ENCODE data around the gene DCHS2.

Gene DCHS2

DNA sequence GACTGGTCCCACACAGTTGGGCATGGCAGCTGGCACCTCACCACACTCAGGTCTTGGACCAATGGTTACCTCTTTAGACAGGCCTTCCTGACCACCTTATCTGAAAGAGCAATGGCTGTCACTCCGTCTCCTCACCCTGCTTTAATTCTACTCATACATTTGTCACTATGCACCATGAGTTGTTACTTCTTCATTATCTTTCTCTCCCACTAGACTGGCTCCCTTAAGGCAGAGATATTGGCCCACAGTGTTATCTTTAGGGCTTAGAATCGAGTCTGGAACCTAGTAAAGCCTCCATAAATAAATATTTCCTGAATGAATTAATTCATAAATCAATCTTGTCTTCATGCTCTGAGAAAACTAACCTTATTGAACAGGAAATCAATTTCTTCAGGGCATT, 46.6 kb downstream of the DCHS2 start:
- DNase-seq (ENCODE audit: low spot score) = no peak

DNA sequence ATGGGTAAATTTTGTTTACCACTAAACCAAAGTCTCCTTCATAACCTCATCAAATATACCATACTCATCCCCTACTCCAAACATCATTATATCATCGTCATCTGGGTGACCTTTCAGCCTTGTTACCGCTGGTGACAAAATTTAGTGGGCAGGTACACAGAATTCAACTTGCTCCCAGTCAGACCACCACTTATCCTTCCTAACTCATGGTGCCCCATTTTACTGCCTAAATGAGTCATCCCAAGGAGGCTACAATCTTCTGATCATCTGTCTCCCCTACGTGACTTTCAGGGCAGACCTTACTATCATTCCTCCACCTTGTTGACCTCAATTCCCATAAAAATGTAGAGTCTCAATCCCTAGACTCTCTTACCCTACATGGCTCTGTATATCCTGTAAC, 49.6 kb downstream of the DCHS2 start:
- DNase-seq (ENCODE audit: low spot score) = no peak

DNA sequence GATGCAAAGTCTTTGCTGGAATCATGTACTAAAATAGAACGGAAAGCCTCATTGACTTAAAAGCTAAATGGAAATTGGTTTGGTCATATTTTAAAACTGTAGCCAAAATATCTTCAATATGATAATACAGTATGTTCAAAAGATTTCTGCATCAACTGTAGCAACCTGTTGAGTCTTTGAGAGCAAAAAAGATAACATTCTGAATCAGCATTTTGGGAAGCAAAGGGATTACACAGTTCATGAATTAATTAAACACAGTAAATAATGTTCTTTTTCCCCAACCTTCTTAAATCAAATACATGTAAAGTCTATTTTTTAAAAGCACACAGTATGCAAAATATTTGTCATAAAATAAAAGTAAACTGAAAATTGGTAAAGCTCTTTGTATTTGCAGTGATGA, 50.5 kb downstream of the DCHS2 start:
- no peak for DNase-seq (ENCODE audit: low spot score)

DNA sequence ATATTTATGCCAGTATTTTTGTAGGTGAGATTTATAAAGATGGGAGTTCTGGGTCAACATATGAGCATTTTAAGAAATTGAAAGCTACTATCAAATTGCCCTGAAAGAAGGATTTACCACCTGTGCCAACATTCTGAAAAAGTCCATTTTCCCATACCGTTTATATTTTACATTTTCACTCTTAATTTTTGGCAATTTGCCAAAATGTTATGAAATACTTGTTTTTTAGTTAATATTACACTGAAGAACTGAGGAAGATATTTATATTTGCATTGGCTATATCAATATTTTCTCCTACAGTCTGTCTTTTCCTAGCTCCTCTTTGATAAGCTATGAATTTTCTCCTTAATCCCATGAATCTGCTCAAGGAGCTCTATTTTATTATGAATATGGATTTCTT, 52.4 kb downstream of the DCHS2 start:
- no peak for DNase-seq (ENCODE audit: low spot score)

DNA sequence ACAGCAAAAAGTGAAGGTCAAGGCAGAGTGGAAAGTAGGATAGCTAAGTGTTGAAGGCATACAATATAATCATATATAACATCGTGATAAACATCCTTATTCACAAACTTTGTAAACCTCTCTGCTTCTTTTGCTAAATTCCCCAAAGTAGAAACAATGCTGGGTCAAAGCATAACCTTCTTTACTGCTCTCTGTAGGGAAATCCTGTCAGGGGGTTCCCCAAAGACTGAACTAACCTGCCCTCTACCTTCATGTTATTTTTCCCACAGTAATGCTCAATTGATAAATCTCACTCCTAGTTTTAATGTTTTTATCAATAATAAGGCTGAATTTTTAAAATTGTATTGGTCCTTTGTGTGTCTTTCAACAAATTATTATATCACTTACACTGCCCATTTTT, 55.7 kb downstream of the DCHS2 start:
- no peak for DNase-seq (ENCODE audit: low spot score)

DNA sequence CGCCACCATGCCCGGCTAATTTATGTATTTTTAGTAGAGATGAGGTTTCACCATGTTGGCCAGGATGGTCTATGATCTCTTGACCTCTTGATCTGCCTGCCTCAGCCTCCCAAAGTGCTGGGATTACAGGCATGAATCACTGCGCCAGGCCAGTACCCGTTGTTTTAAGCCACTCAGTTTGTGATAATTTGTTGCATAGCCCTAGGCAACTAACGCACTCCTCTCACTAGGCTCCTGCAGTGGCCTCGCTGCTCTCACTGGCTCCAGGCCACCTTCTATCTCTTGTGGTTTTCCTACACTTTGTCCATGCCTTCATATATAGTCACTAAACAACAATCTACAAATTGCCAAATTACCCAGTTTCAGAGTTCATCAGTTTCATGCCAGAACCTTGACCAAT, 58.1 kb downstream of the DCHS2 start:
- DNase-seq (ENCODE audit: low spot score) = no peak

GRCh38 chr4:154429176-154429575, 62.4 kb downstream of the DCHS2 start:
- DNase-seq (ENCODE audit: low spot score) = no peak

GRCh38 chr4:154427149-154427548, 64.5 kb downstream of the DCHS2 start:
- no peak for DNase-seq (ENCODE audit: low spot score)

- no peak for DNase-seq (ENCODE audit: low spot score)
Measured at GRCh38 chr4:154425514-154425913, 66.1 kb downstream of the DCHS2 start.

DNA sequence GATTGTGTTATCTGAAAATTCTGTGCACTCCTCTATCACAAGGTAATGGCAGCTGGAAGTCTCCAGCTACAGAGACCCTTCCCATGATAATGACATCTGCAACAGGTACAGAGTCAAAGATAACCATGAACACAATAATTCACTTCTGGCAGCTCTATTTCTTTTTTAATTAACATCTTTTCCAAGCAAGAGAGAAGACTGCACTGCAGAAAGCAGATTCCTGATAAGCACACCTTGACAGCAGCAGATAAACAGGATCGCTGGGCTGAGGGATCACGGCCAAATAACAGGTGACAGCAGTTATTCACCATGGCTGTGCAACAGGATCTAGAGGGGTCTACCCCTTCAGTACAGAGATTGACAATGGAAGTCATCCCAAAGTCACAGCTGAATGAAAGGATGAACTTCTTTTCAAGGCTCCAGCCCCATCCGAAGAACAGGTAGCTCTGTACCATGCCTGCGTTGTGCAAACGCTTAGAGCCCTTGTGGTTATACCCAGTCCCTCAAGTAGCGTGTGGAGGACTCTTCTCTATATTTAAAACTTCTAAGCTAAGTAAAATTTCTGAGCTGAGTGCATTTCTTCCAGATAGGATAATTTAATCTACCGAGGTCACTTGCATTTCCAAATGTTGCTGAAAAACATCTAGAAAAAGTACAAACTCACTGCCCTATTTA, 66.7 kb downstream of the DCHS2 start:
- no peak for DNase-seq (ENCODE audit: low spot score)

DNA sequence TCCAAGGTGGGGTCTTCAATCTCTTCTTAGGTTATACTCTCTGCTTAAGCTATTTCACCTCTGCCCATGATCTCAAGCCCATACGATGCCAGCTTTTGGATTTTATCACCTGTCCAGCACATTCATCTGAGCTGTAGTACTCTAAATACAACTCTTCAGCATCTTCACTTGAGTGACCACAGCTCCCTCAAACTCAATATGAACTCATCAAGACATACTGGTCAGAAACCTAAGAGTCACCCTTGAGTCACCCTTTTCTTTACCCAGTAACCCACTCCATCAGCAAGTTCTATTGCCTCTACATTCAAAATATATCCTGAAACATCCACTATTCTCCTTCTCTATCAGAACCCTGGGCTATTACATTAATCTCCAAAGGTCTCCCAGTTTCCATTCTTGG, 69.4 kb downstream of the DCHS2 start:
- peak; percentile 30 for DNase-seq (ENCODE audit: low spot score)

DNA sequence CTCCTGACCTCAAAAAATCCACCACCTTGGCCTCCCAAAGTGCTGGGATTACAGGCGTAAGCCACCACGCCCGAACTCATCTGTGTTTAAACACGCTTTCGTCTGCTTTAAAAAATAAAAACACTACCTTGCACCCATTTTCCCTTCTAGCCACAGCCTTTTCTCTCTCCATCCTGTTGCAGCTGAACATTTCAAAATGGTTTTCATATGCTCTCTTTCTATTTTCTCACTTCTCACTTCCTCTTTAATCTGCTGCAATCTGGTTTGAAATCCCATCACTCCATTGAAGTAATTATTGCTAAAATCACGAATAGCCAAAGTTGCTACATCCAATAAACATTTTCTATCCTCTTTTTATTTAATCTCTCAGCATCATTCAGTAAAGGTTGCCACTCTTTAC, 70.0 kb downstream of the DCHS2 start:
- DNase-seq (ENCODE audit: low spot score) = no peak

GRCh38 chr4:154417373-154417673, 74.3 kb downstream of the DCHS2 start:
- no peak for DNase-seq (ENCODE audit: low spot score)

- DNase-seq (ENCODE audit: low spot score) = no peak
Measured at GRCh38 chr4:154416190-154416547, 75.4 kb downstream of the DCHS2 start.

- no peak for DNase-seq (ENCODE audit: low spot score)
Measured at GRCh38 chr4:154415313-154415712, 76.3 kb downstream of the DCHS2 start.

DNA sequence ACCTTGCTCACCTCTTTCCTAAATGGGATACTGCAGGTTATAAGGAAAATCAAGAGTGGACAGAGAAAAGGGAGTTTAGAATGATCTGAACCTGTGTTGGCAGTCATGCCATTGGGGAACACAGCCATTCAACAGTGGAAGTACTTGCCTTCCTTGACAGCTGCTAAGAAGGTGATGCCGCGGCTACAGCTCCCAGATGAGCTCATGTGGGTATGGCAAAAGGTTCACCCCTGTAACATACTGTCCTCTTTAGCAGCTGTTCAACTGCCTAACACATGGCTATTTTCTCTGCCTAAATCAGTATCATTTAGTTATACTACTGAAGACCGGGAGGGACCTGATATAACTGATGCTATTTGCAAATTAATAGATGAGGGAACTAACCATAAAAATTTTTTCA, 76.8 kb downstream of the DCHS2 start:
- DNase-seq (ENCODE audit: low spot score) = no peak

DNA sequence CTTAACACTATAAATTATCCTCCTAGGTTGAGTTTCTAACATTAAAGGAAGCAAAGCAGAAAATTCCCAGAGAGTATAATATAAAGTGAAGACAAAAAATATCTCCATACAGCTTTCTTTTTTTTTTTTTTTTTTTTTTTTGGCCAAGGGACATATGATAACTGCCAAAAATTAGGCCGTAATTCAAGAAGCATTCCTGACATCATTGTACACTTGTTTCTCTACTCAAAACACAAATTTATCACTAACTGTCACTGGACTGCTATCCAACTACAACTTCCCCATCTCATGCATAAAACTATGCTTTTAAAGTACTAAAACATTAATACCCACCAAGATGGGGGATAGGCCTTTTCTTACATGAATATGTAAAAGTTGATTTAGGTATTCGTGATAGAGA, 77.2 kb downstream of the DCHS2 start:
- no peak for DNase-seq (ENCODE audit: low spot score)

DNA sequence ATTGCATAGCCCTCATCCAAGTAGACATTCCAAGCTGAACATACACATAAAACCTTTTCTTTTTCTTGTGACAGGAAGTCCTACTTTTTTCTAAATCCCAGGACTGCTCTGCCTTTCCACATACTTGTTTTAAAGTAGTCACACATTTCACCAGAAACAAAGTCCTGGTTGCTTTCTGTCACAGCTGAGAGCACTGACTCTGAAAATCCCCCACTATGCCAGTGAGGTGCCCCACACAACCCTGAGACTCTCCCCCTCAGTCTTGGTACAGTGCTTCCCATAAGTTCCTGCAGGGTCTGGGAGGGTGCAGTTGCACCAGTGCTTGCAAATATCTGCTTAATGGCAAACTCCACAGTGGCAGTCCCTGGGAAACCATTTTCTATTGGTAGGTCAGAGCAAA, 84.2 kb downstream of the DCHS2 start:
- no peak for DNase-seq (ENCODE audit: low spot score)

GRCh38 chr4:154406018-154406795, 85.4 kb downstream of the DCHS2 start:
- DNase-seq (ENCODE audit: low spot score) = no peak

- DNase-seq (ENCODE audit: low spot score) = peak; percentile 24
Measured at GRCh38 chr4:154399259-154399974, 92.2 kb downstream of the DCHS2 start.

GRCh38 chr4:154390324-154390723, 101.3 kb downstream of the DCHS2 start:
- DNase-seq (ENCODE audit: low spot score) = no peak

DNA sequence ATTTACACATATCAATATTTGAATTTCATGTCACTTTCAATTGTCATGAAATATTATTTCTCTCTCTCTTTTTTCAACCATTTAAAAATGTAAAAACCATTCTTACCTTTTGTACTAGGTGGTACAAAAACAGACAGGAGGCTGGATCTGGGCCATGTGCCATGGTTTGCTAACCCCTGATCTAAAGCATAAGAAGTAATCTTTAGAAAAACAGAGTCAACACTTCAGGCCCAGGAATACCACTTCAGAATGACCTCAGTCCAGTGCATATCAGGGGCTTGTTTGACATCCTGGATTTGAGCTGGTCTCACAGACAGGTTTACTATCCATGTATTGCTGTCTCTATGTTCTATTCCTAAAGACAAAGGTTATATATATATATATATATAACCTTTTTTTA, 102.5 kb downstream of the DCHS2 start:
- no peak for DNase-seq (ENCODE audit: low spot score)

- no peak for DNase-seq (ENCODE audit: low spot score)
Measured at GRCh38 chr4:154384012-154384411, 107.6 kb downstream of the DCHS2 start.

DNA sequence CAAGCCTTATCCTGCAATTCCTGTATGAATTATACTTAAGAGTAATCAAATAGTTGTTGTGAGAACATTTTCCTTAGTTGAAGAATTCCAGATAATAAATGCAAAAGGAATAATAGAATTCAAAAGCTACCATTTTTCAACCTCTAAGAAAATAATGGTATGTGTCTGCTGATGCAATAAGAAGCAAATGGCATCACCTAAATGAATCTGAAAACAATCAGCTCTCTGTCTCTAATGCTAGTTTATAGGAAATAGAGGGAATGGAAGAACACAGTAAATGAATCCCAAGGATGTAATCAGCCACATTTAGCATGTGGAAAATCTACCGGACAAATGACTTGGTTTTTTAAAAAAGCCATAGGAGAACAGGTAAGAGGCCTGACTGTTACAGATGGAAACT, 115.1 kb downstream of the DCHS2 start:
- no peak for DNase-seq (ENCODE audit: low spot score)
